GM23248 (cell line): Measurements from ENCODE around the gene TNFAIP1. TPM values are rescaled to one million over a fixed set of nuclear protein-coding genes. Genes with fewer than 3 reads are reported as not detected.

ENCODE experiments used
- DNase-seq: peaks from one replicate; pipeline ENCODE4 v3.0.0-alpha.2; 2015
- H2AFZ ChIP-seq: fragments of 200-600 bp; sonication (generic); 2 replicates; pipeline ENCODE4 v1.6.1; 2016; ENCODE audit warnings: antibody characterized with exemption
- H3F3A ChIP-seq: fragments of 200-600 bp; sonication (generic); 2 replicates; pipeline ENCODE4 v1.6.1; 2016; ENCODE audit warnings: mild to moderate bottlenecking, antibody characterized with exemption, mixed run types; ENCODE audit not compliant: insufficient read depth
- H3K27ac ChIP-seq: fragments of 200-600 bp; sonication (generic); 2 replicates; pipeline ENCODE4 v1.5.1; 2016; ENCODE audit warnings: mild to moderate bottlenecking
- H3K27me3 ChIP-seq: fragments of 200-600 bp; sonication (generic); replicated peaks from 2 replicates; pipeline ENCODE4 v1.6.1; 2016; ENCODE audit warnings: mild to moderate bottlenecking; ENCODE audit not compliant: insufficient read depth
- H3K36me3 ChIP-seq: fragments of 200-600 bp; sonication (generic); 2 replicates; pipeline ENCODE4 v1.6.1; 2016; ENCODE audit warnings: low read depth, mild to moderate bottlenecking
- H3K4me1 ChIP-seq: fragments of 200-600 bp; sonication (generic); 2 replicates; pipeline ENCODE4 v1.6.1; 2016; ENCODE audit warnings: mild to moderate bottlenecking; ENCODE audit not compliant: insufficient read depth
- H3K4me2 ChIP-seq: fragments of 200-600 bp; sonication (generic); one replicate; pipeline ENCODE4 v1.6.1; 2016; ENCODE audit warnings: mild to moderate bottlenecking; ENCODE audit not compliant: unreplicated experiment
- H3K4me3 ChIP-seq: fragments of 200-600 bp; sonication (generic); 2 replicates; pipeline ENCODE4 v1.5.1; 2016; ENCODE audit warnings: mild to moderate bottlenecking
- H3K79me2 ChIP-seq: fragments of 200-600 bp; sonication (generic); 2 replicates; pipeline ENCODE4 v1.6.1; 2016; ENCODE audit warnings: mild to moderate bottlenecking; ENCODE audit not compliant: insufficient read depth
- H3K9ac ChIP-seq: fragments of 200-600 bp; sonication (generic); 2 replicates; pipeline ENCODE4 v1.6.1; 2016; ENCODE audit warnings: mild to moderate bottlenecking
- H3K9me2 ChIP-seq: fragments of 200-600 bp; sonication (generic); 2 replicates; pipeline ENCODE4 v1.6.1; 2016; ENCODE audit warnings: mixed run types, mild to moderate bottlenecking, moderate library complexity; ENCODE audit not compliant: insufficient read depth
- H3K9me3 ChIP-seq: fragments of 200-600 bp; sonication (generic); one replicate; pipeline ENCODE4 v1.6.1; 2017; ENCODE audit warnings: low read depth
- H4K20me1 ChIP-seq: fragments of 200-600 bp; sonication (generic); 2 replicates; pipeline ENCODE4 v1.6.0; 2016; ENCODE audit not compliant: insufficient read depth
- EZH2 ChIP-seq: fragments of 200-600 bp; sonication (generic); IDR thresholded peaks from 2 replicates; pipeline ENCODE4 v1.6.1; 2018; ENCODE audit warnings: antibody characterized with exemption, mild to moderate bottlenecking; ENCODE audit not compliant: insufficient read depth, poor library complexity, severe bottlenecking
- EZH2phosphoT487 ChIP-seq: fragments of 200-600 bp; sonication (generic); IDR thresholded peaks from 2 replicates; pipeline ENCODE4 v1.6.1; 2018; ENCODE audit warnings: antibody characterized with exemption, moderate library complexity, mild to moderate bottlenecking, low read depth; ENCODE audit not compliant: insufficient read depth
- WGBS, 2 experiments: methylation state at CpG; one replicate each; pipeline ENCODE4 v1.1.6; 2015 to 2017; ENCODE audit warnings: low lambda C conversion rate in 2 of 2, low coverage in 1 of 2; ENCODE audit errors: missing lambda C conversion rate in 2 of 2; 5-methylcytosine and 5-hydroxymethylcytosine counted together
- in situ Hi-C: fragments of 300-500 bp; cut with MboI; formaldehyde crosslinking; loops from 2 replicates; pipeline ENCODE4 v1.15.0; 2020
- polyA plus RNA-seq: library from polyadenylated mRNA; unstranded; fragments of >200 nt; fragmentation: Nextera tagmentation; extraction: Ambion mirVana; gene quantifications from 2 replicates; pipeline ENCODE4 v1.2.1, GENCODE V29; 2016
- total RNA-seq: library from RNA; depleted of rRNA; stranded (reverse); fragments of >200 nt; shearing (Covaris generic); gene quantifications from 2 replicates; pipeline ENCODE4 v1.2.3, GENCODE V29; 2014

TNFAIP1 gene
- total and polyA plus RNA-seq, 2 experiments from 2014 or later = 47.7 to 53.7 TPM

DNA sequence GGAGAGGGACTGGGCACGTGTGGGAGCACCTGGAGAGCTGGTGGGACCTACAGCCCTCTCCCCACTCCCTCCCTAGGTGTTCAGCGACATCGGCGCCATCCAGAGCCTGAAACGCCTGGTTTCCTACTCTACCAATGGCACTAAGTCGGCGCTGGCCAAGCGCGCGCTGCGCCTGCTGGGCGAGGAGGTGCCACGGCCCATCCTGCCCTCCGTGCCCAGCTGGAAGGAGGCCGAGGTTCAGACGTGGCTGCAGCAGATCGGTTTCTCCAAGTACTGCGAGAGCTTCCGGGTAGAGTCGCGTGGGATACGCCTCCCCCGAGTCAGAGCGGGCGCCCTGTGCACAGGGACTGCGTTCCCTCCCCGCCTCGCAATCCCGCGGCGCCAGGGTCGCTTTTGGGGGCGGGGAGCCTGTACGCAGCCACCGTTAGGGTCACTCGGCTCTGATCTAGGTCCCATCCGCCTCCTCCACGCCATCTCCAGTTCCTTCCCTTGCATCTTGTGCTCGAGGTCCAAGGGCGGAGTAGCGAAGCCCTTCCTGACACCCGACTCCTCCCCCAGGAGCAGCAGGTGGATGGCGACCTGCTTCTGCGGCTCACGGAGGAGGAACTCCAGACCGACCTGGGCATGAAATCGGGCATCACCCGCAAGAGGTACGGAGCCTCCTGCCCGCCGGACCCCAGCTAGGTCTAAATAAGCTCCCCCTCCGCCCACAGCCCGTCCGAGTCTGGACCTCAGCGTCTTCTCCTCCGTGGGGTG, 48.9 kb downstream of the TNFAIP1 start:
- H3K9ac ChIP-seq = peak overlapping the region; percentile 71
- no peaks in the 10 kb centered on the region for H3F3A ChIP-seq
- 20 to 21% methylated on average over 54 to 56 of the region's 56 CpGs for WGBS, 2 experiments
- no peaks in the 10 kb centered on the region for H3K9me2 ChIP-seq
- TF ChIP-seq EZH2phosphoT487 (no peak), EZH2 (no peak)
- peak overlapping the region; percentile 76 for H2AFZ ChIP-seq
- H4K20me1 ChIP-seq = no peaks in the 10 kb centered on the region
- no peaks in the 10 kb centered on the region for H3K79me2 ChIP-seq
- H3K4me2 ChIP-seq = peak overlapping the region; percentile 76
- H3K27ac ChIP-seq = no peak overlapping the region
- peak overlapping the region; percentile 62 for H3K4me3 ChIP-seq
- in situ Hi-C loops = no loop called here
- H3K9me3 ChIP-seq = no peaks in the 10 kb centered on the region
- DNase-seq = peak; percentile 67
- H3K27me3 ChIP-seq = no peaks in the 10 kb centered on the region
- H3K36me3 ChIP-seq = 0 out of 2 replicates have a peak, but pooled peaks cover 8% of the 10 kb centered on the region
- peaks cover 6% of the 10 kb centered on the region for H3K4me1 ChIP-seq

DNA sequence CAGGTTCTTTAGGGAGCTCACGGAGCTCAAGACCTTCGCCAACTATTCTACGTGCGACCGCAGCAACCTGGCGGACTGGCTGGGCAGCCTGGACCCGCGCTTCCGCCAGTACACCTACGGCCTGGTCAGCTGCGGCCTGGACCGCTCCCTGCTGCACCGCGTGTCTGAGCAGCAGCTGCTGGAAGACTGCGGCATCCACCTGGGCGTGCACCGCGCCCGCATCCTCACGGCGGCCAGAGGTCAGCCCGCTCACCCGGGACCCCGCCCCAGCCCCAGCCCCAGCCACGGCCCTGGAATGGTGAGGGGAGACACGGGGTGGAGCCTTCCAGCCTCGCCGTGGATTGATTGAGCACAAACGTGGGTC, 49.5 kb downstream of the TNFAIP1 start:
- Histone ChIP-seq H3K4me3 (no peak overlapping the region; the same call in 1 of the 2 replicates), H3K27me3 (no peaks in the 10 kb centered on the region), H3K9ac (no peak overlapping the region), H3K27ac (no peak overlapping the region), H3K36me3 (0 out of 2 replicates have a peak, but pooled peaks cover 8% of the 10 kb centered on the region), H2AFZ (no peak overlapping the region), H3K9me3 (no peaks in the 10 kb centered on the region), H3K4me1 (peaks cover 5% of the 10 kb centered on the region), H3F3A (no peaks in the 10 kb centered on the region), H3K4me2 (no peak overlapping the region), H3K9me2 (no peaks in the 10 kb centered on the region), H3K79me2 (no peaks in the 10 kb centered on the region), H4K20me1 (no peaks in the 10 kb centered on the region)
- no peak for DNase-seq
- TF ChIP-seq EZH2 (no peak), EZH2phosphoT487 (no peak)
- WGBS, 2 experiments = 55 to 56% methylated on average over 16 to 29 of the region's 29 CpGs
- in situ Hi-C loops = no loop called here

DNA sequence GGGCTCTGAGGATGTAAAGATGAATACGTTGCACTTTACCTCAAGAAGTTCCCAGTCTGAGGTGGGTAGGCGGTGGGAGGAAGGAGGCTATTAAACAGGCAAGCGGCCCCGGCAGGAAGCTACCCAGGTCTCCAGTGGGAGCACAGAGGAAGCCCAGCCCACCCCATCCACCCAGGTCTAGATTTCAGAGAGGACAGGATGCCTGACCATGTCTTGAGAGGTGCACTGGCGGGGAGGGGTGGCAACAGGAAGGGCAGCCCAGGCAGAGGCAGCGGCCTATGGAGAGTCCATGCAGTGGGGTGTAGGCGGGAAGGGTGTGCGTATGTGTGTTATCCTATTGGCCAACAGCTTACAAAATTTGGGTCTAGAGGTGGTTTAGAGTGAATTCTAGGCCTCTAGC, 49.8 kb downstream of the TNFAIP1 start:
- Histone ChIP-seq H3K79me2 (no peaks in the 10 kb centered on the region), H3K9ac (no peak overlapping the region), H3K4me2 (no peak overlapping the region), H4K20me1 (no peaks in the 10 kb centered on the region), H2AFZ (no peak overlapping the region), H3K27me3 (no peaks in the 10 kb centered on the region), H3F3A (no peaks in the 10 kb centered on the region), H3K4me1 (peaks cover 1% of the 10 kb centered on the region; the same call in 1 of the 2 replicates), H3K36me3 (0 out of 2 replicates have a peak, but pooled peaks cover 8% of the 10 kb centered on the region), H3K27ac (no peak overlapping the region), H3K9me3 (no peaks in the 10 kb centered on the region), H3K9me2 (no peaks in the 10 kb centered on the region), H3K4me3 (no peak overlapping the region)
- DNase-seq = no peak
- in situ Hi-C loops = no loop called here
- TF ChIP-seq EZH2phosphoT487 (no peak), EZH2 (no peak)
- 98% methylated on average over 8 of the region's 8 CpGs for WGBS, 2 experiments

DNA sequence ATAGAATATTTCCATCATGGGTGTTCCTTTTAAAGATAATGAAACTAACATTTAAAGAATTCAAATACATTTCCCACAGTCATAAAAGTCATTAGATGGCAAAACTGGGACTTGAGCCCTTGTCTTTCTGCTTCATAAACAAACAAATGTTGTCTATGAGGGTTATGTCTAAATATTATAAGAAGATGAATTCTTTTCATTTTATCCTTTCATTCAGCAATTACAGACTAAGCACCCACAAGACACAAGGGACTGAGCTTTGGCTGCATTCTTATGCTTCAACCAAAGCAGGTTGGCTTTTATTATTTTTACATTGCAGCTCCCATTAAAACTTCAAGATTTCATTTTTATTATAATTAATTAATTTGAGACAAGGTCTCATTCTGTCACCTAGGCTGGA, 50.8 kb downstream of the TNFAIP1 start:
- Histone ChIP-seq H3K9me2 (no peaks in the 10 kb centered on the region), H3K4me1 (no peaks in the 10 kb centered on the region), H3K9me3 (no peaks in the 10 kb centered on the region), H2AFZ (no peak overlapping the region), H3K4me2 (no peak overlapping the region), H3K36me3 (peaks cover 8% of the 10 kb centered on the region; the same call in 1 of the 2 replicates), H3K4me3 (no peak overlapping the region), H3K9ac (no peak overlapping the region), H3F3A (no peaks in the 10 kb centered on the region), H4K20me1 (no peaks in the 10 kb centered on the region), H3K79me2 (no peaks in the 10 kb centered on the region), H3K27ac (no peak overlapping the region), H3K27me3 (no peaks in the 10 kb centered on the region)
- TF ChIP-seq EZH2phosphoT487 = no peak
- no peak for TF ChIP-seq EZH2
- no peak for DNase-seq
- in situ Hi-C loops = no loop called here

DNA sequence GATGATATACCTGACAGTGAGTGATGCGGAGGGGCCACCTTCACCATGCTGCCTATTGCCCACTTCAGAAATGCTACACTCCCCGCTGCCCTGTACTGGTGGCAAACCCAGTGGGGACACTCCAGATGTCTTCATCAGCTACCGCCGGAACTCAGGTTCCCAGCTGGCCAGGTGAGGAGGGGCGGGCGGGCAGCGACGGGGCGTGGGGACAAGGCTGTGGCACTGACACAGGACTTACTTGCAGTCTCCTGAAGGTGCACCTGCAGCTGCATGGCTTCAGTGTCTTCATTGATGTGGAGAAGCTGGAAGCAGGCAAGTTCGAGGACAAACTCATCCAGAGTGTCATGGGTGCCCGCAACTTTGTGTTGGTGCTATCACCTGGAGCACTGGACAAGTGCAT, 52.5 kb downstream of the TNFAIP1 start:
- Histone ChIP-seq H3K4me3 (no peak overlapping the region), H2AFZ (no peak overlapping the region), H3K4me2 (no peak overlapping the region), H4K20me1 (no peaks in the 10 kb centered on the region), H3K9me3 (no peaks in the 10 kb centered on the region), H3K9me2 (no peaks in the 10 kb centered on the region), H3K27me3 (no peaks in the 10 kb centered on the region), H3K4me1 (no peaks in the 10 kb centered on the region), H3K9ac (no peak overlapping the region), H3K27ac (no peak overlapping the region), H3K79me2 (no peaks in the 10 kb centered on the region), H3K36me3 (peaks cover 8% of the 10 kb centered on the region; the same call in 1 of the 2 replicates), H3F3A (no peaks in the 10 kb centered on the region)
- in situ Hi-C loops = no loop called here
- TF ChIP-seq EZH2phosphoT487 (no peak), EZH2 (no peak)
- no peak for DNase-seq
- 94% methylated on average over 8 to 11 of the region's 11 CpGs for WGBS, 2 experiments
